ENCODE results near the gene CALN1.

- TF ChIP-seq POLR2A (conservative IDR thresholded peaks at IDR 0.05), result no peak
- no peak for TF ChIP-seq GTF2F1 (IDR thresholded peaks at IDR 0.05; ENCODE audit: low read depth, low read length)
These were observed 646.1 kb downstream of the CALN1 start for GRCh38 chr7:71766016-71766415.
